GM19372 (cell line): ENCODE results near the gene GDPD5.

Source experiments
- ATAC-seq: cut with Tn5 transposase; IDR thresholded peaks from one replicate; pipeline ENCODE4 v1.9.1; 2021; ENCODE audit warnings: mild to moderate bottlenecking, low read depth, moderate library complexity; ENCODE audit not compliant: unreplicated experiment

The GDPD5 gene

GRCh38 chr11:75536786-75537641, 11.3 kb upstream of the GDPD5 start:
- peak; percentile 67 for ATAC-seq

DNA sequence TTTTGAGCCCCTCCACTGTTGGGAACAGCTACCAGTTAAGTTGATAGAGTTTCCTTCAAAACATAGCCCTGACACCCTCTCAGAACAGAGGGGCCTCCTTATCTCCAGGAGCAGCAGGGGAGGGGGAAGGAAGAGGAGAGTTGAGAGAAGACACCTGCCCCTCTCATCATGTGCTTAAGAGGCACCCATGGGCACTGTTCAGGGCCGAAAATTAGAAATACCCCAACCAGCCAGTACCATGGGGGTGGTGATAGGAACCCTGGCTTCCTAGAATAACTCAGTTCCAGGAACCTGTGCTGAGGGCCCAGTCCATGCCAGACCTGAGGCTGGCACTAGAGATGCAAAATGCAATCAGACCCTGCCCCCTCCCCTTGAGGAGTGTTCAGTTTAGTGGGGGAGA, 9.3 kb upstream of the GDPD5 start:
- ATAC-seq: no peak

DNA sequence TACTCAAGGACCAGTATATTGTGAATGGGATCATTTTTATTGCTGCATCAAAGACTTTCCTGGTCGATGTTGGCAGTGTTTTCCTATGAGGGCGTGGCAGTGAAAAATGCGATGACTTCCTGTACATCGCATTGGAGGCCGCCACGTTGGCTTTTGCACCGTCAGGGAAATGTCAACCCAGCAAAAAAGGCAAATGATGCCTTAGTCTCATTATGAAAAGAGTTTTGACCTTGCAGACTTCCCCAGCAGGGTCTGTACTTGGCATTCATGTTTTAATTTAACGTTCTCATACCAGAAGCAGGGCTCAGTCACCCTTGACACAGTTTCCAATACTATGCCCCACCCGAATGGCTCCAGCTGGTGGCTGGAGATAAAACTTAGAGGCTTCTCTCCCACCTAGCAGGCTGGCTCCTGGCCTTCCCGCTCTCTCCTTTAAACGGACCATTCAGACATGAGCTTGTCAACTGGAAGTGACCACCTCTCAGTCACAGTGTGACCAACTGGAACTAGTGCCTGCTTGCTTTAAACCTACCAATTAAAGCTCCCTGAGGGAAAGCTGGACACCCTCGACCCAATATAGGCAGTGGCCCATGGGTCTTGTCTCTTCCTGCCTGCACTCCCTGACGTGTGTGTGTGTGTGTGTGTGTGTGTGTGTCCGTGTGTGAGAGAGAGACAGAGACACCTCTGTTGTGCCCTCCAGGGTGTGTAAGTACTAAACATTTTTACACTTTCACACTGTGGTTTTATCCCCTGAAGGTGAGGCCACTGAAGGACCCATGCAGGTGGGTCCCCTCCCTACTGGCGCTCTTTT, 8.7 kb upstream of the GDPD5 start:
- no peak for ATAC-seq

- ATAC-seq: no peak
Observed at GRCh38 chr11:75533896-75534258, 8.1 kb upstream of the GDPD5 start.

GRCh38 chr11:75532200-75533048, 6.7 kb upstream of the GDPD5 start:
- ATAC-seq: no peak

GRCh38 chr11:75531325-75531724, 5.6 kb upstream of the GDPD5 start:
- no peak for ATAC-seq

DNA sequence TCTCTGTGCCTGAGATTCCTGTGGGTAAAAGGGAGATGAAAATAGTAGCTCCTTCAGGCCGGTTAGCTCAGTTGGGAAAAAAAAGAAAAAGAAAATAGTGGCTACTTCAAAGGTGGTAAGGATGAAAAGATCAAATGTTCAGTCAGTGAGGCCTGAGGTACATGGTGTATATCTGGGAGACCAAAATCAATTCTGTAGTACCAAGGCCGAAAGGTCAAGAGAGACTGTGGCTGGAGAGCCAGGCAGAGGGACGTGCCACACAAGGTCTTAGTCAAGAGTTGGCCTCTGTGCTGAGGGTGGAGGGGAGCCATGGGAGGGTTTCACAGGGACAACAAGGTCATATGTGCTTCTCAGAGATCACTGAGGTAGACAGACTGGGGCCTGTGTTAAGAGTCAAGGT, 4.8 kb upstream of the GDPD5 start:
- no peak for ATAC-seq

- no peak for ATAC-seq
Observed at GRCh38 chr11:75527938-75528735, 2.4 kb upstream of the GDPD5 start.

DNA sequence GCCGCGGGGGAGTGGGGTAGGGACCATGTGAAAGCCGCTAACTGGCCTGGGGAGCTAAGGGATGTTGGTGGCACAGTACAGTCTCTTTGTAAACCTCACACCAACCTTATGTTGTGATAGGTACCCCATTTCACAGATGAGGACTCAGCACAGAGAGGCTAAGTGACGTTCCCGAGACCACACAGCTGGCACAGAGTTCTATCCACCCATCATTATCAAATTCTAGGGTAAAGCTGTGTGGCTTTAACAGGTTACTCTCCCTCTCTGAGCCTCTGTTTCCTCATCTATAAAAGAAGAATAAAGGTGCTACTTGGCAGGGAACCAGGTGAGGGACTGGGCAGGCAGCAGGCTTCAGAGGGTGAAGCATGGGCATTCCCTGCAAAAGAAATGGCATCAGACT, 1.4 kb upstream of the GDPD5 start:
- ATAC-seq: no peak

DNA sequence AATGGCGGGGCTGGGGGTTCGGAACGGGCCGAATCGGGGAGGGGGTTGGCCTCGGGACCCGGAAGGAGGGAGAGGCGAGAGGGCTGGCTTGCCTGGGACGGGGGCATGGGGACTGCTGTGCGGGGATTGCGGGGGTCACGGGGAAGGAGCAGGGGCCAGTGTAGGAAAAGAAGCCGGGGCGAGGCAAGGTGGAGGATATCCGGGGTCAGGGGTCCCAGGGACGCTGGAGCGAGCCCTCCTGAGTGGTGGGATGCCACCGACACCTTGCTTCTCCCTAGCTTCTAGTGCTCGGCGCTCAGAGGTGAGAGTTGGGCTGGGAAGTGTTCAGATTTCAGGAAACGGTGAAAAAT, 426 bp upstream of the GDPD5 start:
- ATAC-seq: no peak

- no peak for ATAC-seq
Observed at GRCh38 chr11:75524665-75525432, 892 bp downstream of the GDPD5 start.

DNA sequence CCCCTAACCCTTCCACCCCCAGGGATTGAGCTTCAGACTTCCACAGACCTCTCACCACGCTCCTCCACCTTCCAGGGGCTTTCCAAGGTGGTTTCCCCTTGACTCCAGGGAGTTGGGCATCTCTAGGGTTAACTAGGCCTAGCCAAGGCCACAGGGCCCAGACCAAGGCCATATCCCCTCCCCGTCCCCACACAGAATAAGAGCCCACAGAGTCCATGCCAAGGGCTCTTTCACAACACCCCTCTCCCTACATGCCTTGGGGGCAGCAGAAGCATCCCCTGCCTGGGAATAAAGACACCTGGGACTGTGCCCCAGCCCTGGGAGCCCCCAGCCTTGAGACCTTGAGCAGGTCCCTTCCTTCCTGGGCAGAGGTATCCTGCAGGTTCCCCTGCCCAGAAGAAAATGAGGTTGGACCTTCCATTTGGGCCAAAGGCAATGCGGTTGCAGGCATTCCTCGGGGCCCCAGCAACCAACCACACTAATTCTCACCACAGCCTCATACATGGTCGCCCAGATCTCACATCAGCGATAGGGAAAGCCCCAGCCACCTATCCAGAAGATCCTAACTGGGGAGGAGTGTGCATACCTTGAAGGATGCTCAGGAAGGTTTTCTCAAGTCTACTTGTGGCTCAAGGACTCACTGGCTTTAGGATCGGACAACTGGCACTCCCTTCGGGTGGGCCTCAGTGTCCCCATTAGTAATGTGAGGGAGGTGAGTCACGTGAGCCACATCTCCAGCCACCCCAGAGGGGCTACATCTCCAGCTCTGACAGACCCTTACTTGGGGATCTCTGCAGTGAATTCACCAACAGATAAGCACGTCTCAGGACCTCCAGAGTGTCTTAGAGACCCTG, 1.7 kb downstream of the GDPD5 start:
- no peak for ATAC-seq

DNA sequence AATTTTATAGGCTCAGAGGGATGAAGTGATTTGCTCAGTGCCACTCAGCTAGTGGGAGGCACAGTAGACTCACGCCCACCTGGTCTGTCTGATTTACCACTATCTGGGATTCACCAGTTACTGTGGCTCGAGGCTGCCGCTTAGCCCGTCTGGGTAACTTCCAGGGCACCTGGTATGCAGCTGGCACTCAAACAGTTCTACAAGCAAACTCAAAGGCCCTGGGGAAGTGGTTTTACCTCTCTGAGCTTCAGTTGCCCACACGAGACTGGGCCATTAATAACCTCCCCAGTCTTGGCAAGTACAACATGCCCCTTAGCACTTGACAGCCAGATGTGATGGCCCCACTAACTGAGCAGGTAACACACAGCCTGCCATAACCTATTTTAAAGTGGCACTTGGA, 2.6 kb downstream of the GDPD5 start:
- ATAC-seq: no peak

DNA sequence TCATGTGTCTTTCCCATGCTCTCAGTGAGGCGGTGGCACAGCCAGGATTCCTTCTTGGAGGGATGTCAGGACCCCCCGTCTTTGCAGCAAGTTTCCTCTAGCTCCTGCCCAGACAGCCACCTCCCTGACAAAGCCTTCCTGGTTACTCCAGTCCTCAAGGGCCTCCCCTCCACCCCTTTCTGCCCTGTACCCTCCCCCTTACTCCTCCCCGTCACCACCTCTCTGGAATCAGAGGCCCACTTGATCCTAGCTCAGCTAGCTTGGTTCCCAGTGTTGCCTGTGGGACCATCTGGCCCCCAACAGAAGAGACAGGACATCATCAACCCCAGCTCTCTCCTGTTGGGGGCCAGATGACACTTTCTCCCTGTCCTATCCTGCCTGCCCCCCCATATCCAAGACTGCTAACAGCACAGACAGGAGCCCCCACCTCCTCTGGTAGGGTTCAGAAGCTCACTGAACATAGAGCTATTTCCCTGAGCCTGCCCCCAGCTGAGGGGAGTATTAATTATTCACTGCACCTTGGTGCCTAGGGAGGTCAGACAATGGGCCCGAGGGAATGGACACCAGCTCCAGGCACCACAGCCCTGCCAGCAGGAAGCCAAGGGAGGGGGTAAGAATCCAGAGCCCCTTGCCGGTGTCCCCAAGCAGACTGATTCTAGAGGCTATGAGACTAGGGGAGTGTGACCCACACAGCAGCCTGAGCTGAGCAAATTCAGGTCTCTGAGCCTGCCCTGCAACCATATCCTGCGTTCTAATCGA, 3.3 kb downstream of the GDPD5 start:
- ATAC-seq: no peak

DNA sequence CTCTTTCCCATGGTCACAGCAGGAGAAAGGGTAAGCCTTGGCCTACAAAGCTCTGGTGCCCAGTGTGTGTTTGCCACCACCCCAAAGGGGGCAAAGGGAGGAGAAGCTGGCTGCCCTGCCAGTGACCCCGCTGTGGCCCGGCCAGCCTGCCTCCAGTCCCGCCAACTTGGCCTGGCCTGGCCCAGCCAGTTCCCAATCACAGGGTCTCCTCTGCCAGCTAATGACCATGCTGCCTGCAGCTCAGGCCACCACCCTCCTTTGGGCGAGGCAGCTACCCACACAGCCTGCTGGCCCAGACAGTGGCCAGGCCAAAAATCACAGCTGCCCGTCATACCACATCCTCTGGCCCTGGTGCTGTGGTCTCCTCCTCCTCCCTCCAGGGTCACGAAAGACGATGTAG, 5.1 kb downstream of the GDPD5 start:
- ATAC-seq: no peak

GRCh38 chr11:75518771-75519653, 6.7 kb downstream of the GDPD5 start:
- no peak for ATAC-seq

DNA sequence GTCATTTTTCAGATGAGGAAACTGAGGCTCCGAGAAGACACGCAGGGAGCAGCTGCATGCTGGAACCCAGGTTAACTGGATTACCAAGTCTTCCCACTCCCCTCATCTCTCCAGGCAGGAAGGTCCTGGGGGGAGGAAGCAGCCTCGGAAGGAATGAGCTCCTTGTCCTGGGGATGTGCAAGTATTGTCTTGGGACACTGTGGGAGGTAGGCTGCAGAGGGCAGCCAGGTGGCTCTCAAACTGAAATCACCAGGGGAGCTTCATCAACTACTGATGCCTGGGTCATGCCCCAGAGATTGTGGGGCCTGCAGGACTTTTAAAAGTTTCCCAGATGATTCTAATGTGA, 7.6 kb downstream of the GDPD5 start:
- ATAC-seq: no peak
